Esophagus squamous epithelium (tissue), 4 donors: ENCODE data around the gene ADAMTS15.

Experiments
- CTCF ChIP-seq, 6 experiments: fragments of 450-650 bp in 4 of 6; fragments of 200-600 bp in 2 of 6; sonication (generic) in 2 of 6; IDR thresholded peaks; one replicate each; pipeline ENCODE4 v1.5.1; 2016 to 2019; ENCODE audit warnings: antibody characterized with exemption in 6 of 6, mild to moderate bottlenecking in 4 of 6, moderate library complexity in 4 of 6
- POLR2A ChIP-seq, 4 donors: fragments of 450-650 bp; IDR thresholded peaks; one replicate each; pipeline ENCODE4 v1.6.1; 2017; ENCODE audit warnings: antibody characterized with exemption in 4 of 4, mild to moderate bottlenecking in 4 of 4, moderate library complexity in 3 of 4

- TF ChIP-seq CTCF (IDR thresholded peaks at IDR 0.05) (no peak), POLR2A (IDR thresholded peaks at IDR 0.05) (no peak)
Observed at GRCh38 chr11:130511765-130512164, 63.3 kb downstream of the ADAMTS15 start.
